HG03378 (cell line): ENCODE results near the gene ASPDH.
"Not testable (repeated sequence)": the region's sequence is repeated elsewhere in the genome, so short reads cannot be mapped to it uniquely, and the experiment has no call there.

Experiments
- ATAC-seq: cut with Tn5 transposase; IDR thresholded peaks from one replicate; pipeline ENCODE4 v1.9.1; 2021; ENCODE audit warnings: mild to moderate bottlenecking, moderate library complexity; ENCODE audit not compliant: unreplicated experiment

The ASPDH gene

GRCh38 chr19:50548191-50549058 lies 34.7 kb upstream of the ASPDH start:
- no peak for ATAC-seq

GRCh38 chr19:50547385-50548190 lies 33.9 kb upstream of the ASPDH start:
- ATAC-seq, result no peak

GRCh38 chr19:50546527-50547221 lies 33.0 kb upstream of the ASPDH start:
- no peak for ATAC-seq

GRCh38 chr19:50542943-50543342 lies 29.2 kb upstream of the ASPDH start:
- ATAC-seq, result no peak

GRCh38 chr19:50537769-50538230 lies 24.1 kb upstream of the ASPDH start:
- ATAC-seq, result no peak

- no peak for ATAC-seq
Observed at GRCh38 chr19:50537306-50537685, 23.6 kb upstream of the ASPDH start.

- ATAC-seq, result no peak
Observed at GRCh38 chr19:50536662-50537305, 23.1 kb upstream of the ASPDH start.

- no peak for ATAC-seq
Observed at GRCh38 chr19:50535672-50536187, 22.0 kb upstream of the ASPDH start.

- ATAC-seq, result no peak
Observed at GRCh38 chr19:50534478-50534877, 20.8 kb upstream of the ASPDH start.

- no peak for ATAC-seq
Observed at GRCh38 chr19:50532952-50533351, 19.2 kb upstream of the ASPDH start.

GRCh38 chr19:50531171-50531612 lies 17.5 kb upstream of the ASPDH start:
- ATAC-seq, result no peak

- not testable (repeated sequence) for ATAC-seq
Observed at GRCh38 chr19:50528052-50528451, 14.3 kb upstream of the ASPDH start.

- no peak for ATAC-seq
Observed at GRCh38 chr19:50522881-50523280, 9.2 kb upstream of the ASPDH start.

GRCh38 chr19:50520822-50521465 lies 7.2 kb upstream of the ASPDH start:
- no peak for ATAC-seq

- no peak for ATAC-seq
Observed at GRCh38 chr19:50519006-50519575, 5.4 kb upstream of the ASPDH start.

GRCh38 chr19:50518091-50519005 lies 4.6 kb upstream of the ASPDH start:
- ATAC-seq, result no peak

GRCh38 chr19:50517704-50518075 lies 4.0 kb upstream of the ASPDH start:
- ATAC-seq, result no peak

GRCh38 chr19:50516964-50517703 lies 3.4 kb upstream of the ASPDH start:
- no peak for ATAC-seq
